SJSA1 (cell line): ENCODE measurements around the gene KCNH6. TPM values are rescaled to one million over a fixed set of nuclear protein-coding genes. Genes with fewer than 3 reads are reported as not detected.

Source experiments
- DNase-seq, 2 experiments: peaks; one replicate each; pipeline ENCODE4 v3.0.0-alpha.2; 2015 to 2020; ENCODE audit warnings: low spot score in 2 of 2, low read depth in 1 of 2
- H3K27ac ChIP-seq: fragments of 250-450 bp; sonication (Bioruptor Pico); 2 replicates; pipeline ENCODE4 v1.5.1; 2020; ENCODE audit warnings: mild to moderate bottlenecking, moderate library complexity
- H3K27me3 ChIP-seq: fragments of 250-450 bp; sonication (Bioruptor Pico); replicated peaks from 2 replicates; pipeline ENCODE4 v1.5.1; 2020; ENCODE audit warnings: mild to moderate bottlenecking, moderate library complexity
- H3K36me3 ChIP-seq: fragments of 250-450 bp; sonication (Bioruptor Pico); 2 replicates; pipeline ENCODE4 v1.5.1; 2020; ENCODE audit warnings: mild to moderate bottlenecking
- H3K4me1 ChIP-seq: fragments of 250-450 bp; sonication (Bioruptor Pico); replicated peaks from 2 replicates; pipeline ENCODE4 v1.6.1; 2021; ENCODE audit warnings: mild to moderate bottlenecking
- H3K4me3 ChIP-seq: fragments of 250-450 bp; sonication (Bioruptor Pico); 2 replicates; pipeline ENCODE4 v1.5.1; 2020; ENCODE audit warnings: mild to moderate bottlenecking
- H3K9me3 ChIP-seq: fragments of 250-450 bp; sonication (Bioruptor Pico); replicated peaks from 2 replicates; pipeline ENCODE4 v1.5.1; 2020; ENCODE audit warnings: mild to moderate bottlenecking
- total RNA-seq: library from RNA; depleted of rRNA; stranded (reverse); fragments of >200 nt; shearing (Covaris generic); gene quantifications from 2 replicates; pipeline ENCODE4 v1.2.3, GENCODE V29; 2014

Gene KCNH6
- total RNA-seq, 1 experiment from 2014 or later, result not detected

DNA sequence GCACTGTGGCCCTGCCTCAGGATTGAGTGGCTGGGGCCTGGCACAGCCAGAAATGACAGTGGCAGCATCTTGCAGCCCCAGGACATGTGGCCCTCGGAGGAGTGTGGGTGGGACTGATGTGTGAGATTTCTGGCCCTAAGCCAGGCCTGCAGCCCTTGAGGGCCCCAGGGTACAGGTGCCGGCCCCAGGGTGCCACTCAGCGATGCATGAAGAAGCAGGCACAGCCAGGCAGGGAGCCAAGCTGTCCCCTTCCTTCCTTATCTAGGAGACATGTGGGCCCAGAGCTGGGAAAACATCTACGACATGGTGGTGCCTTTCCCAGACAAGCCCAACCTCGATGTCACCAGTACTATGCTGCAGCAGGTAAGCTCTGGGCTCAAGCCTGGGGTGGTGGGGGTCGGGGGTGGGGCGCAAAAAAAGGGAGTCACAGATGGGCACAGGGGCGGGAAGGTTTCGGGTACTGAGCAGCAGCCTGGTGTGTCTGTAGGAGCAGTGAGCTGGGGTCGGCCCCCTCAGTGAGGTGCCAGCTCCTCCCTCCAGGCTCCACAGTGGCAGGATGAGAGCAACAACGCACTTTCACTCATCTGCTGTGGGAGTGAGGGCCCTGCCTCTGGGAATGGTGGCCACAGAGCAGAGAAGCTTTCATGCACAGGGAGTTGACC, 42.2 kb upstream of the KCNH6 start:
- peaks cover 20% of the 10 kb centered on the region for H3K4me1 ChIP-seq
- H3K36me3 ChIP-seq, result no peaks in the 10 kb centered on the region
- H3K9me3 ChIP-seq, result no peaks in the 10 kb centered on the region
- no peak overlapping the region for H3K27ac ChIP-seq
- H3K27me3 ChIP-seq, result peaks cover 21% of the 10 kb centered on the region
- DNase-seq, result no peak
- H3K4me3 ChIP-seq, result no peak overlapping the region

GRCh38 chr17:63481488-63481870, 41.7 kb upstream of the KCNH6 start:
- peaks cover 20% of the 10 kb centered on the region for H3K4me1 ChIP-seq
- H3K9me3 ChIP-seq, result no peaks in the 10 kb centered on the region
- peaks cover 21% of the 10 kb centered on the region for H3K27me3 ChIP-seq
- DNase-seq, result no peak
- no peak overlapping the region for H3K27ac ChIP-seq
- H3K4me3 ChIP-seq, result no peak overlapping the region
- H3K36me3 ChIP-seq, result no peaks in the 10 kb centered on the region

- no peaks in the 10 kb centered on the region for H3K9me3 ChIP-seq
- no peak overlapping the region for H3K4me3 ChIP-seq
- peaks cover 10% of the 10 kb centered on the region for H3K27me3 ChIP-seq
- no peaks in the 10 kb centered on the region for H3K36me3 ChIP-seq
- H3K27ac ChIP-seq, result no peak overlapping the region
- DNase-seq, result no peak
- H3K4me1 ChIP-seq, result peaks cover 10% of the 10 kb centered on the region
Measured at GRCh38 chr17:63482509-63482908, 40.6 kb upstream of the KCNH6 start.

DNA sequence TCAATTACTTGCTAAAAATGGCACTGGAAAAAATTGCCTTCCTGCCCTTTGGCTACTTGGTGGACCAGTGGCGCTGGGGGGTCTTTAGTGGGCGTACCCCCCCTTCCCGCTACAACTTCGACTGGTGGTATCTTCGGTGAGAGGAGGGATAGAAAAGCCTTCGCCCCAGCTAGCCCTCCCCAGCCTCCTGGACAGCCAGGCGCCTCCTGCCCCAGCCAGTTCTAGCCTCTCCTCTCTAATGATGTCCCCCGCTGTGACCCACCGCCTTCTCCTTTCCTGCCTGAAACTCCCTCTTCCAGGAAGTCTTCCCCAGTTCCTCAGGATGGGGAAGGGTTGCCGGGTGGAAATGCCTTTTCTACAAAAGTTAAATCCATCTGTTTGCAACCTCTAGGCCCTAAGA, 40.1 kb upstream of the KCNH6 start:
- no peak overlapping the region for H3K27ac ChIP-seq
- no peaks in the 10 kb centered on the region for H3K9me3 ChIP-seq
- no peaks in the 10 kb centered on the region for H3K36me3 ChIP-seq
- peaks cover 5% of the 10 kb centered on the region; the same call in 1 of the 2 replicates for H3K27me3 ChIP-seq
- DNase-seq, result no peak
- no peak overlapping the region for H3K4me3 ChIP-seq
- H3K4me1 ChIP-seq, result peaks cover 7% of the 10 kb centered on the region

- no peak overlapping the region for H3K4me3 ChIP-seq
- no peak for DNase-seq
- no peak overlapping the region for H3K27ac ChIP-seq
- H3K36me3 ChIP-seq, result no peaks in the 10 kb centered on the region
- H3K27me3 ChIP-seq, result no peaks in the 10 kb centered on the region
- H3K9me3 ChIP-seq, result no peaks in the 10 kb centered on the region
- H3K4me1 ChIP-seq, result peaks cover 2% of the 10 kb centered on the region
Measured at GRCh38 chr17:63483655-63484575, 39.2 kb upstream of the KCNH6 start.

GRCh38 chr17:63486317-63487013, 36.7 kb upstream of the KCNH6 start:
- H3K27me3 ChIP-seq, result no peaks in the 10 kb centered on the region
- no peak overlapping the region for H3K4me3 ChIP-seq
- no peaks in the 10 kb centered on the region for H3K4me1 ChIP-seq
- no peaks in the 10 kb centered on the region for H3K36me3 ChIP-seq
- no peaks in the 10 kb centered on the region for H3K9me3 ChIP-seq
- no peak overlapping the region for H3K27ac ChIP-seq
- no peak for DNase-seq

DNA sequence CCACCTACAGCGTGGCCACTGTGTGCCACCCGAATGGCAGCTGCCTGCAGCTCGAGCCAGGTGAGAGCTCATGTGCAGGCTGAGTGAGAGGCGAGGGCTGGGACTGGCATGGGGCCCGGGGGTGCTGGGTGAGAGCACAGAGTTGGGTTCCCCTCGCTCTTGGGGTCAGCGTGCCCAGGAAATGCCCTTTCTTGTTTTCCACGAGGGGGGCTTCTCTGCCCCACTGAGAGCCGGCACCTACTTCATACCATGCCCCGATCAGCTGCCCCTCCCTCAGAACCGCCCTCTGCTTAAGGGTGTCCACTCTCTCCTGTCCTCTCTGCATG, 36.2 kb upstream of the KCNH6 start:
- H3K9me3 ChIP-seq, result no peaks in the 10 kb centered on the region
- DNase-seq, result no peak
- H3K27me3 ChIP-seq, result no peaks in the 10 kb centered on the region
- no peak overlapping the region for H3K4me3 ChIP-seq
- H3K27ac ChIP-seq, result no peak overlapping the region
- no peaks in the 10 kb centered on the region for H3K4me1 ChIP-seq
- no peaks in the 10 kb centered on the region for H3K36me3 ChIP-seq

DNA sequence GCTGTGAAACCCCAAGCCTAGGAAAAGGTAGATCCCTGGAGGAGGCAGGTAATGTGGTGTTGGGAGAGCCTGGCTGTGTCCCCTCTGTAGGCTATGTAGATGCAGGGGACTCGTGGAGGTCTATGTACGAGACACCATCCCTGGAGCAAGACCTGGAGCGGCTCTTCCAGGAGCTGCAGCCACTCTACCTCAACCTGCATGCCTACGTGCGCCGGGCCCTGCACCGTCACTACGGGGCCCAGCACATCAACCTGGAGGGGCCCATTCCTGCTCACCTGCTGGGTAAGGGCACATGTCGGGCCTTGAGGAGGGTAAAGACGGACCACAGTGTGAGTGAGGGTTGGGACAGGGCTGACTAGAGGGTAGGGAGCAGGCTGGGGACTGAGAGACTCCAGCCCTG, 34.3 kb upstream of the KCNH6 start:
- H3K9me3 ChIP-seq, result no peaks in the 10 kb centered on the region
- no peak overlapping the region for H3K27ac ChIP-seq
- DNase-seq, result no peak
- no peaks in the 10 kb centered on the region for H3K36me3 ChIP-seq
- H3K4me1 ChIP-seq, result no peaks in the 10 kb centered on the region
- no peak overlapping the region for H3K4me3 ChIP-seq
- no peaks in the 10 kb centered on the region for H3K27me3 ChIP-seq

GRCh38 chr17:63489291-63489690, 33.9 kb upstream of the KCNH6 start:
- Histone ChIP-seq H3K4me1 (no peaks in the 10 kb centered on the region), H3K9me3 (no peaks in the 10 kb centered on the region), H3K4me3 (no peak overlapping the region), H3K27me3 (no peaks in the 10 kb centered on the region), H3K36me3 (no peaks in the 10 kb centered on the region), H3K27ac (no peak overlapping the region)
- DNase-seq, result no peak

DNA sequence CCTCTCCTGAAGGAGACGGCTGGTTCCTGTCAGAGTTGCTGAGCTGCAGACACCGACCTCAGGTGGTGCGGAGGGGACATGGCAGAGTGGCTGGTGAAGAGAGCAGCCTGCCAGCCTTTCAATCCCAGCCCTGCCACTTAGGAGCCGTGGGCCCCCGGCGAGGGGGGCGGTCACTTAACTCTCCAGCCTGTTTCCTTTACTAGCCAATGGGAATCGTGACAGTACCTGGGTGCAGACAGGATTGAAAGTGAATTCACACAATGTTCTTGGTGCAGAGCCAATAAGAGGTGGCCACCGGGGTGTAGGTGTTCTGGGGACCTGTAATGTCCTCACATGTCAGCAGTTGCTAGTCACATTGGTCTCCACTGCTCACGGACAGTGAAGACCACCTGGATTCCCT, 32.8 kb upstream of the KCNH6 start:
- no peaks in the 10 kb centered on the region for H3K27me3 ChIP-seq
- no peak for DNase-seq
- H3K4me1 ChIP-seq, result no peaks in the 10 kb centered on the region
- H3K4me3 ChIP-seq, result no peak overlapping the region
- H3K36me3 ChIP-seq, result no peaks in the 10 kb centered on the region
- no peaks in the 10 kb centered on the region for H3K9me3 ChIP-seq
- H3K27ac ChIP-seq, result no peak overlapping the region

DNA sequence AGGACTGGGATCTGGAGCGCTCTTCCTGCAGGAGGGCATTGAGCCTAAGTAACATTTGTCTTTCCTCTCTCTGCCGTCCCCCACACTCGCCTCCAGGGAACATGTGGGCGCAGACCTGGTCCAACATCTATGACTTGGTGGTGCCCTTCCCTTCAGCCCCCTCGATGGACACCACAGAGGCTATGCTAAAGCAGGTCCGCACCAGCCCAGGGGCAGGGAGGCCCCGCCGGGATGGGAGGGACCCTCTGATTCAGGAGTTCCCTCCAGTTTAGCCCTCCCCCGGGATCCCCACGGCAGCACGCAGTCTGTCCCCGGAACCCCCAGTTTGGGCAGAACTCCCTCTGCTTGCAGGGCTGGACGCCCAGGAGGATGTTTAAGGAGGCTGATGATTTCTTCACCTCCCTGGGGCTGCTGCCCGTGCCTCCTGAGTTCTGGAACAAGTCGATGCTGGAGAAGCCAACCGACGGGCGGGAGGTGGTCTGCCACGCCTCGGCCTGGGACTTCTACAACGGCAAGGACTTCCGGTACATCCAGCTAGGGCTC, 32.2 kb upstream of the KCNH6 start:
- Histone ChIP-seq H3K27me3 (no peaks in the 10 kb centered on the region), H3K36me3 (no peaks in the 10 kb centered on the region), H3K27ac (no peak overlapping the region), H3K9me3 (no peaks in the 10 kb centered on the region), H3K4me3 (no peak overlapping the region), H3K4me1 (no peaks in the 10 kb centered on the region)
- no peak for DNase-seq

GRCh38 chr17:63491413-63491812, 31.7 kb upstream of the KCNH6 start:
- Histone ChIP-seq H3K4me1 (no peaks in the 10 kb centered on the region), H3K27me3 (no peaks in the 10 kb centered on the region), H3K4me3 (no peak overlapping the region), H3K27ac (no peak overlapping the region), H3K9me3 (no peaks in the 10 kb centered on the region), H3K36me3 (no peaks in the 10 kb centered on the region)
- no peak for DNase-seq

DNA sequence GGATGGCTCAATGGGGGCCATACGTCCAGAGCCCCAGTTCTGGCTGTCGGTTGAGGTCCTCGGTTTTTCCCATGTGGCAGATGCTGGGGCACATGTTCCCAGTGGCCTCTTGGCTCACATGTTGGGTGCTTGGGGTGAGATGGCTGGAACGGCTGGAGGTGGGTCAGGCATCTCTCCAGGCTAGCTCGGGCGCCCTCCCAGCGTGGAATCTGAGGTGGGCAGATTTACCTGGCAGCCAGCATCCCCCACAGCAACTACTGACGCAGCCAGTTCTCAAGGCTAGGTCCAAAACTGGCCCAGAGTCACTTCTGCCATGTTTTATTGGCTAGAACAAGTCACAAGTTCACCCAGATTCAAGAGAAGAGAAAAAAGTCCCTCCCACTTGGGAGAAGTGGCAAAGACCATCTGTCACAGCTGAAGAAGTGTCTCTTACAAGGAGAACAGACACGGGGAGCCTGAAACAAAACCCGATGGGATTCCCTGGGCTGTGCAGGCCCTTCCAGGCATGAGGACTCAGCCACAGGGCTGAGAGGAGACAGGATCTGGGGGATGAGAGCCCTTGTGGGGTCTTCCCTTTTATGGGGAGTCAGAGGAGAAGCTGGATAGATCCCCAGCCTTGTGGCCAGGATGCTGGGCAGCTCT, 31.1 kb upstream of the KCNH6 start:
- no peaks in the 10 kb centered on the region for H3K9me3 ChIP-seq
- DNase-seq, result no peak
- H3K4me1 ChIP-seq, result no peaks in the 10 kb centered on the region
- no peak overlapping the region for H3K27ac ChIP-seq
- no peak overlapping the region for H3K4me3 ChIP-seq
- no peaks in the 10 kb centered on the region for H3K27me3 ChIP-seq
- no peaks in the 10 kb centered on the region for H3K36me3 ChIP-seq
